Pons (tissue), 1 donor: Measurements from ENCODE around the gene RFESD.
"Not testable (repeated sequence)": the region's sequence is repeated elsewhere in the genome, so short reads cannot be mapped to it uniquely, and the experiment has no call there.

Experiments used
- DNase-seq: peaks from one replicate; pipeline ENCODE4 v3.0.0-alpha.2; 2016; ENCODE audit warnings: low spot score

RFESD gene

DNA sequence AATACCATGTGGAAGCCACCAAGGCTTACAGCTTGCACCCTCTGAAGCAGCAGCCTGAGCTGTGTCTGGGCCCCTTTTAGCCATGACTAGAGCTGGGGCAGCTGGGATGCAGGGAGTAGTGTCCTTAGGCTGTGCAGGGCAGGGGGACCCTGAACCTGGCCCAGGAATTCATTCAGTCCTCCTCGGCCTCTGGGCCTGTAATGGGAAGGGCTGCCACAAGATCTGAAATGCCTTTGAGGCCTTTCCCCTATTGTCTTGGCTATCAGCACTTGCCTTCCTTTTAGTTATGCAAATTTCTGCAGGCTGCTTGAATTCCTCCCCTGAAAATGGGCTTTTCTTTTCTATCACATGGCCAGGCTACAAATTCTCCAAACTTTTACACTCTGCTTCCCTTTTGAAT lies 17.6 kb upstream of the RFESD start:
- no peak for DNase-seq

DNA sequence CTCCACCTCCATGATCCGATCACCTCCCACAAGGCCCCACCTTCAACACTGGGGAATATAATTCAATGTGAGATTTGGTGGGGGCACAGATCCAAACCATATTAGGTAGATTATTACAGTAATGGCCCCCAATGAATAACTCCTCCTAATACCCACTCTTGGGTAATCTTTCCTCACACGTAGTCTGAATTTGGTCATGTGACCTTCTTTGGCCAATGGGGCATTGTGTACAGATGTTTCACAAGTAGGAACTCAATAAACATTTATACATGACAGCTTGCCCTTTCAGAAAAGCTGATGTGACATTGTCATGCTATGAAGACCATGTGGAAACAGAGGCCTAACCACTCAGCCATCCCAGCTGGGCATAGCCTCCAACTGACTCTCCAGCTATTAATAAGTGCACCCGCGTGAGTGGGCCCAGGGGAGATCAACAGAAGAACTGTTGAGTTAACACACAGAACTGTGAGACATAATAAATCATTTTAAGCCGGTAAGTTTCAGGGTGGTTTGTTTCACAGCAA lies 16.1 kb upstream of the RFESD start:
- DNase-seq = no peak

DNA sequence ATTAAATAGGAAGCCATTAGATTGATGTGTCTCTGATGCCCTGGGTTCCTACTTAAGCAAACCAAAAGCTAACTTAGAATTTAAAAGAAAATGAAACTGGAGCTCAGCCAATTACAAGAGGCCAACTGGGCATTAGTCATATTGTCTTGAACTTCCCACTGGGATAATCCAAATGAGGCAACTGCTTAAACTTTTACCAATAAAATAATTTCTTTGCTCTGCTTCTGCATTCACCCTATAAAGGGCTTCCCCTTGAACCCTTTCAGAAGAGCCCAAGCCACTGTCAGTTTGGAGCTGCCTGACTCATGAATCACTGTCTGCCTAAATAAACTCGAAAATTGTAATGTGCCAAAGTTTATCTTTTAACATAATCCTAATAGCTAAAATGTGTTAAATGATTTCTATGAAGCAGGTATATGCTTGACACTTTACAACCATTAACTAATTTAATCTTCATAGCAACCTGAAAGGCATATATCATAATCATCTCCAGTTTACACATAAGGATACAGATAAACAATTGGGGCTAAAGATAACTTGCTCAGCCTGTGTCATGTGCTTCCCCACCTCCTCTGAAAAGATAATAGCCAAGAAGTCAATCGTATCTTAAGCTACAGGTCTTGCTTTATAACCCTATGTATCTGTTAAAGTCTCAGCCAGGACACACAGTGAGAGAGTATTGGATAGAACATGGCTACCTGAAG lies 15.2 kb upstream of the RFESD start:
- DNase-seq = no peak

DNA sequence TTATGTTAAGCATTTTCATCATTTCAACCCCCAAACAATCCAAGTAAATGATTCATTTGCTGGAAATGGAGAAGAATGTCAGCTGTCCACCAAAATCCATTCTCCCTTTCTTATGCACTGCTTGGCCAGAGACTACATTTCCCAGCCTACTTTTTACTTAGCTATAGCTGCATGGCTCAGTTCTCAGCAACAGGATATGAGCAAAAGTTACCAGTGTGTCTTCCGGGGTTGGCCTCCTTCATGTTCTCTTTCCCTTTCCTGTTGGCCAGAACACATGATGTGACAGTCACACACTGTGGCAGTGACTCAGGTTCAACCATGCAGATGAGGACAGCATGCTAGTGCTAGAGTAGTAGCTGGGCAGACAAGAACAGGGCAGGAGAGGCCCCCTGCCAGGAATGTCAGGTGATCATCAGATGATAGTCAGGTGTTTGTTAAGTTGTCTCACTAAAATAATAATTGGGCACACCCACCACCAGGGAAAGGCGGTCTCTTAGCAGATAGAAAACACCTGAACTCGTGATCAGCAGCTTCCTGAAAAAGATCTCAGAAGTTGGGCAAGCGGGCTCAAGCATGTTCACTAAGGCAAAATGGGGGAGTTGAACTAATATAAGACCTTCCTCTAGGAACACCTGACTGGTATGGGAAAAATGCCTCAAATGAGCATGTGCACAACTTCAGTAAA lies 14.4 kb upstream of the RFESD start:
- no peak for DNase-seq

DNA sequence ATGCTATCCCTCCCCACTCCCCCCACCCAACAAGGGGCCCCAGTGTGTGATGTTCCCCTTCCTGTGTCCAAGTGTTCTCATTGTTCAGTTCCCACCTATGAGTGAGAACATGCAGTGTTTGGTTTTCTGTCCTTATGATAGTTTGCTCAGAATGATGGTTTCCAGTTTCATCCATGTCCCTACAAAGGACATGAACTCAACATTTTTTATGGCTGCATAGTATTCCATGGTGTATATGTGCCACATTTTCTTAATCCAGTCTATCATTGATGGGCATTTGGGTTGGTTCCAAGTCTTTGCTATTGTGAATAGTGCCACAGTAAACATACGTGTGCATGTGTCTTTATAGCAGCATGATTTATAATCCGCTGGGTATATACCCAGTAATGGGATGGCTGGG lies 13.6 kb upstream of the RFESD start:
- not testable (repeated sequence) for DNase-seq

DNA sequence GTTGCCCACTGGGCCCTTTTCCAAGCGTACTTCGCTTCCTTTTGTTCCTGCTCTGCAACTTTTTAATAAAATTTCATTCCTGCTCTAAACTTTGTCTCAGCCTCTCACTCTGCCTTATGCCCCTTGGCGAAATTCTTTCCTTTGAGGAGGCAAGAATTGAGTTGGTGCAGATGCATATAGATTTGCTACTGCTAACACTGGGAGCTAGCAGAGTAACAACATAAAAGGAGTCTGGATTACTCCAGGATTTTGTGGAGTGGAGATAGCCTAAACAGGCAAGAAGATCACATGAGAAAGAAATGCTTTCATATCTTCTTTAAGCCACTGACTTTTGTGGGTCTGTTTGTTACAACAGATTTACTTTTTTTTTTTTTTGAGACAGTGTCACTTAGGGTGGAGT lies 12.9 kb upstream of the RFESD start:
- DNase-seq = no peak

DNA sequence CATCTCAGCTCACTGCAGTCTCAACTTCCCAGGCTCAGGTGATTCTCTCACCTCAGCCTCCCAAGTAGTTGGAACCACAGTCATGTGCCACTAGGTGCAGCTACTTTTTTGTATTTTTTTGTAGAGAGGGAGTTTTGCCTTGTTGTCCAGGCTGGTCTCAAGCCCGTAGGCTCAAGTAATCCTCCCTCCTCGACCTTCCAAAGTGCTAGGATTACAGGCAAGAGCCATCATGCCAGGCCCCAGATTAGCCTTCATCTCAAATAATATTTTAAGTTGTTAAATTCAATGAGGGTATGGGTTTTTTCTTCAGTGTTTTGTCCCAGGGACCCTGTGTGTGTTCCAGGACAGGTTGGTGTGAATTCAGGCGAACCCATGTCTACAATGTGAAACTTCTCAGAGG lies 12.5 kb upstream of the RFESD start:
- DNase-seq = no peak

DNA sequence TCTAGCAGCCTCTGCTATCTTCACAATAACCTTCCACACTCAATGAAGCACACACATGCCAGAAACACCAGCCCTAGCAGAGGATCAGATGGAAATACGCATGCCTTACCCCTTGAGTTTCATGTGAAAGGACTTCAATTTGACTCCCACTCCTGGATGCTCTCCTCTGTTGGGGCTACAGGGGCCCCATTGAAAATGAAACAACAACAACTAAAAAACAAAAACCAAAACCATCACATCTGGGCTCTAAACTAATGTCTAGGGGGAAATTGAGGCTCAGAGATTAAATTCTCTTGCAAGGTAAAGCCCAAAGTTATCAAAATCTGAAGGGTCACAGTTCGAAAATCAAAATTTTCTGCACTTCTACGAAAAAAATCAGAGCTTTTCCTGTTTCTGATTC lies 7.9 kb upstream of the RFESD start:
- DNase-seq = no peak

DNA sequence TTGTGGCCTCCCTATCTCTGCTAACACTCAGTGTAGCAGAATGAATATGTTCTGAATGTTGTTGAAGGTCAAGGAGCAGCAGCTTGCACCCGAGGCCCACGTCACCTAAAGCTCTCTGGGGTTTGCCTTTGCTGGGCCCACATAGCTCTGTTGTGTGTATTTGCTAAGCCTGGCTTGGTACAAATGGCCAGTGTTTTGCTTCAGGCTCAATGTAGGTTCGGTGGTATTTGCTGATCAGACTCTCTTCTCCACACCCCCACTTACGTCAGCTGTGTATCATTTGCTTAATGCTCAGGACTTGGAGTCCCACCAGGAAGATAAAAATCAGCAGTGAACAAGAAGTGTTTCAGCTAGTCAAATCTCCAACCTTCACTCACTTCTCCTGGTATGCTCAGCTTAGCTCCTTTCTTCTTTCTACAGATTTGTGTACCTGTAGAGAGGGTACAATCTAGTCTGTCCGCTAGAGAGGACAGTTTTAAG lies 4.8 kb upstream of the RFESD start:
- DNase-seq = no peak

DNA sequence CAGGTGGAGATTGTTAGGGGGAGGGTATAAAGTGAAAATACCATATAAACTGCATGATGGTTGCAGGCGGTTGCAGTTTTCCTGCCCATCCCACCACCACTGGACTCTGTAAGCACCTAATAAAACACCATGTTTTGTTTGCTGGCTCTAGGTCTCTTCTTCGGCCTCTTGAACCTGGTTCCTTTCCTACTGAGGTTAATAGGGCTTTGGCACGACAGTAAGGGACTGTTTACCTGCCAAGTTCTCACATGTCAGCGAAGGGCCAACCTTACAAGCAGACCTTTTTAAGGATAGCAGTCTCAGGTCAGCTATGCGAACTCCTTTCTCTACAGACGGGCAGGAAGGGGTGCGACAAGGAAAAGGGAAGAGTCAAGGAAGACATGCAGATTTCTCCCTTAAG lies 3.4 kb upstream of the RFESD start:
- no peak for DNase-seq

DNA sequence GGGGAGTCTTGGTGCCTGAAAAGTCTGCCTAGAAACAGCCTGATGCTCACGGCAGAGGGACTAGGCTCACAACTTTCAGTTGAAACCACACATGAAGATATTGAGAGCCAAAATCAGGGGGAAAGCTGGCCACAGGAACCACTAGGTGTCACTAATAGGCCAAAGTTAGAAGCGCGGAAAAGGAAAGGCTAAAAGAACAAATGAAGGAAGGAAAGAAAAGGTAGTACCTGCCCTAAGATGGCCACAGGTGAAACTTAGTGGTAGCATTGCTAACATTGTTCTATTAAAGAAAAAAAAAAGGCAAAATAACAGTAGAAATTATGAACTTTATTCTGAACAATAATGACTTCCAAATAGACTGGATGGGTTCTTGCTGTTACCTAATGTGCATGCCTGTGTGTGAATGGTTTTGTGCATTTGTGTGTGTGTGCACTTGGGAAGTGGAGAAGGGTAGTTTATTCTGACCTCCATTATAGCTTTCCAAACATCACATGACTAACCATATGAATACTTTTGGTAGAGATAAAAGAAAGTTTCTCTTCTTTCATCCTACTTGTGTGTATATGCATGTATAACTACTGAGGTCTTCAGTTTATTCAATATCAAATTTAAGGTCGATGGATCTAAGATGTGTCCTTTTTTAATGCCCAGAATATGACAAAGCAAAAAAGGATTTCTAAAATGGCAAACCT lies 2.1 kb upstream of the RFESD start:
- peak; percentile 76 for DNase-seq

DNA sequence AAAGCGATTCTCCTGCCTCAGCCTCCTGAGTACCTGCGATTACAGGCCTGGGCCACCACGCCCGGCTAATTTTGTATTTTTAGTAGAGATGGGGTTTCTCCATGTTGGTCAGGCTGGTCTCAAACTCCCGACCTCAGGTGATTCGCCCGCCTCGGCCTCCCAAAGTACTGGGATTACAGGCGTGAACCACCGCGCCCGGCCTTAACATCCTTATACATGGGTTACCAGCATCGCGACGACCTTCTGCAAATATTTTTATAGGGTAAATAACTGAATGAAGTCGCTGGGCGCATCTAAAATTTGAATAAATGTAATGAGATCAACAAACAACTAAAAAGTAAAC lies 380 bp upstream of the RFESD start:
- DNase-seq = not testable (repeated sequence)

DNA sequence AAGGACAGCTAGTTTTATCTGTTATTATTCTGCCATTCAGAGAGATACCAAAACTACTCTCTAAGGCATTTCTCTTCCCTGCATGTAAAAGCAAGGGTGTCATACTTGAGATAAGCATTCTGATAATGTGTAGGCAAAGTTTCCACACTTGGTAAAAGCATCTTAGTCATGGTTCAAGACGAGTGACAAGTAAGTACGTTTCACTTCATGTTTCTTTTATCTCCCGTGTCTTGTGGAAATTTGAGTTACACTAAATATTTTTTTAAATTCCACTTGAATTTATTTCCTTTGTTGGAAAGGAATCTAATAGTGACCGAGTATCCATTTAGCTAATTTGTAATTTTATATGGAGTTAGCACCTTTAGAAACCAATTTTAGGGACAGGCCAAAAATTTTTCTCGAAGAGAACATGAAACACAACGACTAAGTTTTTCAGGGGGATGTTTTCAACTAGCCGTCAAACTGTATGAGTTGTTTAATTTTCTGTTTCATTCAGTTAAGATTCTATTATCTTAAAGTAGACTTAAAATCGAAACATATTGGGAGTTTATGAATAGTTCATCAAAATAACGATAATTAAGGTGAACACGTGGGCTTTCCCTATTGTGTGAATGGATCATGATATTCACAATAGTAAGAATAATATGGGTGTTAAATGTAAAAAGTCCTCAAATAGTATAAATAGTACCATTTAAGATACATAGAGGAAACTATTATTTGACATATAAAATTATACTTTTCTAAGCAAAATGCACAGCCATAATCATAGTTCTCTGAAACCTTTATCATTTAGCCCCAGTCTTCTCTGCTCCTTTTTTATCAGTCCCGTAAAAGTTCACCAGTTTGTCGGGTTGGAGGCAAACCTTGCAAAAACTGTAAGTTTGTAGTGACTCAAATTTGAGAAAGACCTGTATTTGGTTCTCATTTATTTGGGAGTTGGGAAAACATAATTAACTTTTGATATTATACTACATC lies 1.6 kb downstream of the RFESD start:
- DNase-seq = peak; percentile 22

DNA sequence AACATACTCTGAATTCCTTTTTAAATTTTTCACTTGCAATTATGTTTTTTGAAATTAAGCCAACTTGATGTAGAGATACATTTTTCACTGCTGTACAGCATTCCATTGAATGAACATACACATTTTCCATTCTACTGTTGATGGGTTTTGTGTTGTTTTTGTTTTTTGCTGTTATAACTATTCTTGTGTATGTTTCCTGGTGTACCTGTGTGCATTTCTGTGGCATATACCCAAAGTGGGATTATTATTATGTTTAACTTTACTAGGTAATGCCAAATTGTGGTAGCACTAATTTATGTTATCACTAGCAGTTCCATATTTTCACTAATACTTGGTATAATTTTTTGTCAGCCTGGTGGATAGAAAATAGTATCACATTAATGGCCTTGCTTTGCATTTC lies 2.7 kb downstream of the RFESD start:
- DNase-seq = no peak

DNA sequence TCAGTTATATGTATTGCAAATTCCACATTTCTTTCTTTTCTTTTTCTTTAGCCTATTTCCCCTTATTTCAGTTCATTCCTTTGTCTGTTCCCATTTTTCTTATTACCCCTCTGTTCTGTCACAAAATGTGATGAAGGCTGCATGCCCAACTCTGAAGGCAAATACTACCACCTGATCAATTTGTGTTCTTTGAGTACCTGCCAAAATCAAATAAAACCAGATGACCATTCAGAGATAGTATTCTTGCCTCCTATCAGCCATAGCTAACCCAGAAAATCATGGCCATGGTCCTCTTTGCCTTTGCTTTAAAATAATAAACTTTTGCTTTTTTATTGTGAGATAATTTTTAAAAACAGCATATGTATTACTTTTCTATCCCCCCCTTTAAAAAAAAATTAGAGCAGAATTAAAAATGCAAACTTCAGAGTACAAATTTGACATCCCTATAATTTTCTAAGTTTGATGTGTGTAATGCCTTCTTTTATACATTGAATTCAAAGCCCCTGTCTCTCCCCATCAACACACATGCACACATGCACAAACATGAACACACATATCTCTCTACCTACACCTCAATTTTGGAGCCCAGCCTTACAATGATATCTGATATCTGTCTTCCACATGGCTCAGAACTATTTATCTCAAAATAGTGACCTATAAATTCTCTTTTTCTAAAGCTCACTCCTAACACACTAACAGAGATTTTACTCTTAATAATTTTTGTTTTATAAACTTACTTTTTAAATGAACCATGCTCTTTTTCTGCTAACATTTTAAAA lies 3.5 kb downstream of the RFESD start:
- no peak for DNase-seq

DNA sequence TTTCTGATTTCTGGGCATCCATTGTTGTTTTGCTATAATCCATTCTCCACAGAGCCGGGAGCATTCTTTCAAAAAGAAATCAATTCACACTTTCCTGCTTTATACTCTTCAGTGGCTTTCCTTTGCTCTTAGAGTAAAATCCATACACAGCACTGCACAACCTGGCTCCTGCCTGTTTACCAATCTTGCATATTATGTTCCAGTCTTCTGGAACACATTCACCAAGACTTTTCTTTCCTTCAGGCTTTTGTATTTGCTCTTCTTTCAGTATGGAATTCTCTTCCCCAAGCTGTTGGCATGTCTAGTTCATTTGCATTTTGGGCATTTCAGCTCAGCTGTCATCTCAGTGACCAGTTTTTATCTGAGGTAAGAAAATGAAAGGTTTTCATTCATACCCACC lies 6.3 kb downstream of the RFESD start:
- DNase-seq = no peak

DNA sequence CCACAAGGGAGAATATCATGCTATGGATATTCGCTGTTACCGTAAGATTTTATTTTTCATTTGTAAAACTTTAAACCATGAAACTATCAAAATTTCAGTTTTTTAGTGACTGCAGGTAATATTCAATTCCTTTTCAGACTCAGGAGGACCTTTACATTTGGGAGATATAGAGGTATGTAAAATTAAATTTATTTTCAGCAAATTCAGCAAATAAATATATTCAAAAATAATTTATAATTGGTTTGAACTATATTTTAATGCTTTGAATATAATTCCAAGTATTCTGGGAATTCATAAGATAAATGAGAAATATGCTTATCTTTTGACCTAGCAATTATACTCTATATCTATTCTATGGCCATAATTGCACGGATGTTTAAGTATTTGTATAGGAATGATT lies 7.6 kb downstream of the RFESD start:
- no peak for DNase-seq

DNA sequence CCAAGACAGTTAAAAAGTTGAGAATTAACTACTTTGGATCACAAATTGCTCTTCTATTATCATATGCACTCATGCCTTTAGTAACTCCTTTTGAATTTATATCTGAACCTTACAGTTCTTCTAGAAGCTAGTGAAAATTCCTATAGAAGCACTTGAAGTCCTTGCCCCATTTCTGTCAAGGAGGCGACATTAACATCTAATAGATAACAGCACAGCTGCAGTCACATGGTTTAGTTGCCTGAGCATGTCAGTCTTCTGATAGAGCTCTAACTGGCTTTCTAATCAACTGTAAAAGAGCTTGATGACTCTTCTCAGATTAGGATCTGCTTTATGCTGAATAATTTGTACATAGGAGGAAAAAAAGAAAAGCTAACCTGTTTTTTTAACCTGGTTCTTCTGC lies 9.0 kb downstream of the RFESD start:
- no peak for DNase-seq

DNA sequence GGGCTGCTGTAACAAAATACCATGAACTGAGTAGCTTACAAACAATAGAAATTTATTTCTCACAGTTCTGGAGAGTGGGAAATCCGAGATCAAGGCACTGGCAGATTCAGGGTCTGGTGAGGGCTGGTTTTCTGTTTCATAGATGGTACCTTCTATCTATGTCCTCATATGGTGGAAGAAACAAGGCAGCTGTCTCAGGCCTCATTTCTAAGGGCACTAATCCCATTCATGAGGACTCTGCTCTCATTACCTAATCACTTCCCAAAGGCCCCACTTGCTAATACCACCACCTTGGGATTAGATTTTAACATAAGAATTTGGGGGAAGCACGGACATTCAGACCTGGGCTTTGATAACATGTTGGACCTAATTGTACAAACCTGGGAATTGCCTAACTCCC lies 13.5 kb downstream of the RFESD start:
- no peak for DNase-seq

DNA sequence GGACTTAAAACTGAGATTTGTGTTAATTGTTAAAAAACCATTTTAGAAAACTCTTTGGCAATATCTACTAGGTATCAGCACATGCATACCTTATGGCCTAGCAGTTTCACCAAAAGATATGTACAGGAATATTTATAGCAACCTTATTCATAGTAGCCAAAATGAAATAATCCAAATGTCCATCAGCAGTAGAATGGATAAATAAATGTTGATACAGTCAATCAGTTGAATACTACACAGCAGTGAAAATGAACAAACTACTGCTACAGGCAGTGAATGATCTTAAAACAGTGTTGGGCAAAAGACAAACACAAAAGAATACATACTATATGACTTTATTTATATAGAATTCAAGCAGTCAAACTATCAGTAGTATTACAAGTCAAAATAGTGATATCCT lies 16.4 kb downstream of the RFESD start:
- DNase-seq = no peak

DNA sequence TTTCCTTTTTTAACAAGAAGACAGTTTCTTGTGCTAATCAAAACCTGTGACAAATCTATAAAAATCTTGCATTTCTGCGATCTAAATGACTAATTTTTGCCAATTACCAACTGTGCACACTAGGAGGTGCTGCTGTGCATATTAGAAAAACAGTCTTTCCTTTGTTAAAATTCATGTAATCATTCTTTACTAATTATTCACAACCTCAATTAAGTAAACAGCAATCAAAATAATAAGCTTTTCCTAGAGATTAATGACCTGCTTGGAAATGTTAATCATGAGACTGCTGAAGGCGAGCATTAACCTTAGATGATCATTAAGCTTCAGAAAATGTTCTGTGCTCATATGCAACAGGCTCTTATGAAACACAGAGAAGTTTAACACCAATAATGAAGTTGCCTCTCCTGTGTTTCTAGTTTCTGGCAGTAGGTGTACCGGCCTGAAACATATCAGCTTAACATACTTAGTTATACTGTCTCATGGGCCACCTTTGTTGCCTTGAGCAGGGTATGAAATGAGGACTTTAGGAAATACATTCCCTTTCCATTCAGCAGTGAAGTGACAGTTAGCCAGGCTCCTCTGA lies 17.7 kb downstream of the RFESD start:
- DNase-seq = peak; percentile 76
